Neuronal stem cell (in vitro differentiated cells): ENCODE results near the gene SIGLEC7.

Experiments
- DNase-seq: peaks from one replicate; pipeline ENCODE4 v3.0.0-alpha.2; 2013; ENCODE audit warnings: low spot score
- H2AFZ ChIP-seq: one replicate; pipeline ENCODE4 v1.6.1; 2013; ENCODE audit warnings: mild to moderate bottlenecking, low read length, inconsistent platforms
- H2AK5ac ChIP-seq: 2 replicates; pipeline ENCODE4 v1.6.1; 2013; ENCODE audit warnings: low read depth, mild to moderate bottlenecking, inconsistent platforms, low read length, moderate library complexity, mixed read lengths
- H2BK120ac ChIP-seq: 2 replicates; pipeline ENCODE4 v1.6.1; 2013; ENCODE audit warnings: low read depth, mild to moderate bottlenecking, inconsistent platforms, low read length, moderate library complexity, mixed read lengths
- H2BK12ac ChIP-seq: one replicate; pipeline ENCODE4 v1.6.1; 2013; ENCODE audit warnings: low read length, inconsistent platforms
- H2BK15ac ChIP-seq: 2 replicates; pipeline ENCODE4 v1.6.1; 2013; ENCODE audit warnings: mild to moderate bottlenecking, low read length, inconsistent platforms, mixed read lengths
- H2BK5ac ChIP-seq: one replicate; pipeline ENCODE4 v1.6.1; 2013; ENCODE audit warnings: inconsistent platforms, mild to moderate bottlenecking, low read length, moderate library complexity
- H3K14ac ChIP-seq: one replicate; pipeline ENCODE4 v1.6.1; 2013; ENCODE audit warnings: low read length, inconsistent platforms
- H3K18ac ChIP-seq: 2 replicates; pipeline ENCODE4 v1.6.1; 2013; ENCODE audit warnings: low read length, inconsistent platforms
- H3K23ac ChIP-seq: 2 replicates; pipeline ENCODE4 v1.6.1; 2013; ENCODE audit warnings: low read depth, mild to moderate bottlenecking, mixed read lengths, low read length, inconsistent platforms; ENCODE audit not compliant: poor library complexity
- H3K27ac ChIP-seq: replicated peaks from 3 replicates; pipeline ENCODE4 v1.5.1; 2013; ENCODE audit warnings: low read length, inconsistent platforms
- H3K27me3 ChIP-seq, 3 experiments: 2 replicates each; pipeline ENCODE4 v1.6.1; 2013; ENCODE audit warnings: low read length in 3 of 3, mild to moderate bottlenecking in 2 of 3, inconsistent platforms in 1 of 3, low read depth in 1 of 3, mixed read lengths in 1 of 3, moderate library complexity in 1 of 3; ENCODE audit not compliant: control insufficient read depth in 3 of 3, insufficient read depth in 3 of 3
- H3K36me3 ChIP-seq, 2 donors: replicated peaks in 1 of 2; 2 replicates each; pipeline ENCODE4 v1.6.1; 2013; ENCODE audit warnings: low read length in 2 of 2; ENCODE audit not compliant: control insufficient read depth in 2 of 2, insufficient read depth in 2 of 2
- H3K4ac ChIP-seq: 2 replicates; pipeline ENCODE4 v1.6.1; 2013; ENCODE audit warnings: inconsistent platforms, mild to moderate bottlenecking, low read length, moderate library complexity
- H3K4me1 ChIP-seq, 2 donors: 1 replicate in 1 of 2; 2 replicates in 1 of 2; pipeline ENCODE4 v1.6.1; 2013; ENCODE audit warnings: low read length in 2 of 2, low read depth in 1 of 2; ENCODE audit not compliant: control insufficient read depth in 2 of 2, insufficient read depth in 1 of 2
- H3K4me2 ChIP-seq: one replicate; pipeline ENCODE4 v1.6.1; 2013; ENCODE audit warnings: mild to moderate bottlenecking, low read length, inconsistent platforms; ENCODE audit not compliant: insufficient read depth, poor library complexity, severe bottlenecking
- H3K4me3 ChIP-seq, 2 donors: 2 replicates each; pipeline ENCODE4 v1.5.1; 2013; ENCODE audit warnings: low read length in 2 of 2, mild to moderate bottlenecking in 2 of 2, inconsistent platforms in 1 of 2, moderate library complexity in 1 of 2
- H3K79me1 ChIP-seq: one replicate; pipeline ENCODE4 v1.6.1; 2013; ENCODE audit warnings: low read depth, mild to moderate bottlenecking, inconsistent platforms, low read length, moderate library complexity
- H3K9ac ChIP-seq: one replicate; pipeline ENCODE4 v1.6.1; 2013; ENCODE audit warnings: mild to moderate bottlenecking, low read depth, low read length, inconsistent platforms; ENCODE audit not compliant: poor library complexity
- H3K9me3 ChIP-seq, 2 donors: replicated peaks in 1 of 2; 2 replicates each; pipeline versions ENCODE3 to v1.6.1; 2013; ENCODE audit warnings: low read length in 2 of 2, mild to moderate bottlenecking in 2 of 2, inconsistent platforms in 1 of 2, low read depth in 1 of 2, mixed read lengths in 1 of 2, moderate library complexity in 1 of 2; ENCODE audit not compliant: control insufficient read depth in 2 of 2, insufficient read depth in 1 of 2
- H4K8ac ChIP-seq: one replicate; pipeline ENCODE4 v1.6.1; 2013; ENCODE audit warnings: low read depth, mild to moderate bottlenecking, inconsistent platforms, low read length, moderate library complexity
- H4K91ac ChIP-seq: one replicate; pipeline ENCODE4 v1.6.1; 2013; ENCODE audit warnings: low read length, low read depth, mild to moderate bottlenecking, inconsistent platforms; ENCODE audit not compliant: poor library complexity
- WGBS, 2 donors: extraction: QIAGEN DNeasy Blood & Tissue Kit; methylation state at CpG; one replicate each; pipeline ENCODE4 v1.1.7; 2013; ENCODE audit warnings: missing lambda C conversion rate in 2 of 2, mixed read lengths in 1 of 2; ENCODE audit not compliant: insufficient read length in 2 of 2, insufficient replicate concordance in 1 of 2; ENCODE audit errors: extremely low coverage in 2 of 2; 5-methylcytosine and 5-hydroxymethylcytosine counted together

SIGLEC7 gene

GRCh38 chr19:51188227-51188559 is 46.1 kb downstream of the SIGLEC7 start:
- H3K27me3 ChIP-seq = peaks cover 0 to 19% (median 0%) of the 10 kb centered on the region in 3 experiments
- H3K14ac ChIP-seq = no peak overlapping the region
- H3K27ac ChIP-seq = no peak overlapping the region
- H3K4me3 ChIP-seq = no peak overlapping the region
- H3K79me1 ChIP-seq = peaks cover 2% of the 10 kb centered on the region
- peaks cover 0 to 2% of the 10 kb centered on the region in 2 donors for H3K9me3 ChIP-seq
- H2AFZ ChIP-seq = no peak overlapping the region
- no peak overlapping the region for H3K9ac ChIP-seq
- no peak overlapping the region for H3K4me2 ChIP-seq
- H3K4ac ChIP-seq = no peak overlapping the region
- WGBS, 2 donors = no CpG with 5 or more reads among the region's 2 CpGs
- no peak overlapping the region for H3K18ac ChIP-seq
- no peak overlapping the region for H2BK5ac ChIP-seq
- H2BK15ac ChIP-seq = no peak overlapping the region
- H4K8ac ChIP-seq = no peak overlapping the region
- H3K23ac ChIP-seq = no peak overlapping the region
- no peak overlapping the region for H4K91ac ChIP-seq
- H3K36me3 ChIP-seq = no peaks in the 10 kb centered on the region
- no peak overlapping the region for H2BK120ac ChIP-seq
- no peak for DNase-seq
- no peak overlapping the region for H2AK5ac ChIP-seq
- H2BK12ac ChIP-seq = no peak overlapping the region
- H3K4me1 ChIP-seq = no peaks in the 10 kb centered on the region

- H3K79me1 ChIP-seq = no peaks in the 10 kb centered on the region
- no peak overlapping the region for H2AFZ ChIP-seq
- H3K27me3 ChIP-seq = peaks cover 0 to 3% (median 0%) of the 10 kb centered on the region in 3 experiments
- no peak overlapping the region for H3K4me3 ChIP-seq
- no peak for DNase-seq
- H2BK5ac ChIP-seq = no peak overlapping the region
- no peak overlapping the region for H3K23ac ChIP-seq
- H2AK5ac ChIP-seq = no peak overlapping the region
- H3K4me1 ChIP-seq = no peaks in the 10 kb centered on the region
- WGBS, 2 donors = no CpG with 5 or more reads among the region's 9 CpGs
- no peak overlapping the region for H2BK120ac ChIP-seq
- no peak overlapping the region for H4K91ac ChIP-seq
- H2BK12ac ChIP-seq = no peak overlapping the region
- no peaks in the 10 kb centered on the region for H3K36me3 ChIP-seq
- no peak overlapping the region for H3K4me2 ChIP-seq
- no peak overlapping the region for H3K14ac ChIP-seq
- H3K4ac ChIP-seq = no peak overlapping the region
- H2BK15ac ChIP-seq = no peak overlapping the region
- no peak overlapping the region for H4K8ac ChIP-seq
- no peaks in the 10 kb centered on the region for H3K9me3 ChIP-seq
- H3K27ac ChIP-seq = no peak overlapping the region
- H3K9ac ChIP-seq = no peak overlapping the region
- H3K18ac ChIP-seq = no peak overlapping the region
Observed at GRCh38 chr19:51192689-51193088, 50.6 kb downstream of the SIGLEC7 start.

- no peak for DNase-seq
- Histone ChIP-seq H2BK120ac (no peak overlapping the region), H3K4me3 (no peak overlapping the region), H3K27me3 (peaks cover 0 to 3% (median 0%) of the 10 kb centered on the region in 3 experiments), H3K4ac (no peak overlapping the region), H3K36me3 (no peaks in the 10 kb centered on the region), H3K4me2 (no peak overlapping the region), H3K9ac (no peak overlapping the region), H3K14ac (no peak overlapping the region), H3K18ac (no peak overlapping the region), H3K4me1 (no peaks in the 10 kb centered on the region), H3K27ac (no peak overlapping the region), H2AK5ac (no peak overlapping the region), H3K9me3 (no peaks in the 10 kb centered on the region), H2BK12ac (no peak overlapping the region), H2BK5ac (no peak overlapping the region), H2AFZ (no peak overlapping the region), H2BK15ac (no peak overlapping the region), H3K23ac (no peak overlapping the region), H4K8ac (no peak overlapping the region), H4K91ac (no peak overlapping the region), H3K79me1 (no peaks in the 10 kb centered on the region)
- no CpG with 5 or more reads among the region's 21 CpGs for WGBS, 2 donors
Observed at GRCh38 chr19:51194527-51195315, 52.6 kb downstream of the SIGLEC7 start.

GRCh38 chr19:51195316-51195586 is 53.1 kb downstream of the SIGLEC7 start:
- Histone ChIP-seq H3K36me3 (no peaks in the 10 kb centered on the region), H2BK15ac (no peak overlapping the region), H2BK5ac (no peak overlapping the region), H3K4me2 (no peak overlapping the region), H3K4me3 (no peak overlapping the region), H3K4ac (no peak overlapping the region), H3K9me3 (no peaks in the 10 kb centered on the region), H2AK5ac (no peak overlapping the region), H3K4me1 (no peaks in the 10 kb centered on the region), H3K27me3 (peaks cover 0 to 7% (median 0%) of the 10 kb centered on the region in 3 experiments), H3K18ac (no peak overlapping the region), H3K14ac (no peak overlapping the region), H2BK120ac (no peak overlapping the region), H3K23ac (no peak overlapping the region), H4K91ac (no peak overlapping the region), H3K9ac (no peak overlapping the region), H3K27ac (no peak overlapping the region), H2AFZ (no peak overlapping the region), H4K8ac (no peak overlapping the region), H3K79me1 (no peaks in the 10 kb centered on the region), H2BK12ac (no peak overlapping the region)
- DNase-seq = no peak
- WGBS, 2 donors = no CpG with 5 or more reads among the region's 9 CpGs
